ENCODE measurements around the gene GNAZ.

- TF ChIP-seq CTCF (IDR thresholded peaks at IDR 0.05), result no peak
- no peak for TF ChIP-seq POLR2A (IDR thresholded peaks at IDR 0.05)
Measured at GRCh38 chr22:23155831-23156230, 85.5 kb downstream of the GNAZ start.

Data from thyroid gland (tissue), 4 donors.